ENCODE results near the gene MS4A18. TPM values are rescaled to one million over a fixed set of nuclear protein-coding genes. Genes with fewer than 3 reads are reported as not detected.

The MS4A18 gene
- total RNA-seq, 4 donors from 2014 or later, result not detected

GRCh38 chr11:60775420-60775961 is 51.0 kb downstream of the MS4A18 start:
- WGBS, 2 donors, result 9 to 13% methylated on average over 15 of the region's 15 CpGs
- TF ChIP-seq POLR2A (IDR thresholded peaks at IDR 0.05), result no peak
- TF ChIP-seq CTCF (IDR thresholded peaks at IDR 0.05), result peak in 1 of 3 donors; percentile 21
- intact Hi-C loops (cut with DNase I; ENCODE audit: low total_unique reads), result no loop called here
- DNase-seq (ENCODE audit: low spot score in 2 of 2), result peak; percentile 84 to 93
- no peak overlapping the region for H3K4me3 ChIP-seq (ENCODE audit: low read depth, poor library complexity, severe bottlenecking)

- TF ChIP-seq CTCF (IDR thresholded peaks at IDR 0.05) (no peak), POLR2A (IDR thresholded peaks at IDR 0.05) (no peak)
- WGBS, 2 donors, result 82 to 83% methylated on average over 3 to 4 of the region's 4 CpGs
- no peak for DNase-seq (ENCODE audit: low spot score in 2 of 2)
- intact Hi-C loops (cut with DNase I; ENCODE audit: low total_unique reads), result no loop called here
- H3K4me3 ChIP-seq (ENCODE audit: low read depth, poor library complexity, severe bottlenecking), result no peak overlapping the region
These were observed 51.6 kb downstream of the MS4A18 start for GRCh38 chr11:60776167-60776566.

GRCh38 chr11:60777106-60777505 is 52.6 kb downstream of the MS4A18 start:
- no peak for TF ChIP-seq CTCF (IDR thresholded peaks at IDR 0.05)
- no peak for TF ChIP-seq POLR2A (IDR thresholded peaks at IDR 0.05)

GRCh38 chr11:60777572-60777971 is 53.1 kb downstream of the MS4A18 start:
- whole genome bisulfite sequencing, 2 donors, result 41 to 44% methylated on average over 2 of the region's 2 CpGs
- intact Hi-C loops (cut with DNase I; ENCODE audit: low total_unique reads), result no loop called here
- DNase-seq (ENCODE audit: low spot score in 2 of 2), result no peak

More at GRCh38 chr11:60777106-60777505, 52.6 kb downstream of the MS4A18 start:
- no peak for DNase-seq (ENCODE audit: low spot score in 2 of 2)
- intact Hi-C loops (cut with DNase I; ENCODE audit: low total_unique reads), result no loop called here
- 47 to 53% methylated on average over 4 of the region's 4 CpGs for WGBS, 2 donors
- no peak overlapping the region for H3K4me3 ChIP-seq (ENCODE audit: low read depth, poor library complexity, severe bottlenecking)

GRCh38 chr11:60780065-60780464 is 55.5 kb downstream of the MS4A18 start:
- intact Hi-C loops (cut with DNase I; ENCODE audit: low total_unique reads), result no loop called here
- TF ChIP-seq POLR2A (IDR thresholded peaks at IDR 0.05) (no peak), CTCF (IDR thresholded peaks at IDR 0.05) (no peak)
- no peak for DNase-seq (ENCODE audit: low spot score in 2 of 2)
- no peak overlapping the region for H3K4me3 ChIP-seq (ENCODE audit: low read depth, poor library complexity, severe bottlenecking)
- 78 to 81% methylated on average over 2 of the region's 2 CpGs for WGBS, 2 donors

More at GRCh38 chr11:60777572-60777971, 53.1 kb downstream of the MS4A18 start:
- TF ChIP-seq CTCF (IDR thresholded peaks at IDR 0.05), result no peak
- TF ChIP-seq POLR2A (IDR thresholded peaks at IDR 0.05), result no peak
- H3K4me3 ChIP-seq (ENCODE audit: low read depth, poor library complexity, severe bottlenecking), result no peak overlapping the region

- no peak overlapping the region for H3K4me3 ChIP-seq (ENCODE audit: low read depth, poor library complexity, severe bottlenecking)
- intact Hi-C loops (cut with DNase I; ENCODE audit: low total_unique reads), result no loop called here
- no peak for TF ChIP-seq CTCF (IDR thresholded peaks at IDR 0.05)
- no peak for TF ChIP-seq POLR2A (IDR thresholded peaks at IDR 0.05)
- DNase-seq (ENCODE audit: low spot score in 2 of 2), result no peak
These were observed 56.3 kb downstream of the MS4A18 start for GRCh38 chr11:60780774-60781173.

Data from lower leg skin (tissue), 4 donors.